T47D (cell line): ENCODE results near the gene GPR52.

ENCODE experiments used
- DNase-seq, 2 experiments: peaks; one replicate each; pipeline versions ENCODE4 v3.0.0 to v3.0.0-alpha.2; 2011 to 2012; ENCODE audit warnings: low read depth in 1 of 2, low spot score in 1 of 2
- JUND ChIP-seq: IDR thresholded peaks from 2 replicates; pipeline ENCODE4 v1.6.1; 2012; ENCODE audit warnings: low read depth
- in situ Hi-C: cut with HindIII; loops from 2 replicates; pipeline ENCODE4 v1.10.0; 2016; ENCODE audit warnings: low sequenced_read_pairs, low pct_unique_long_range_greater_than_20kb

GPR52 gene

DNA sequence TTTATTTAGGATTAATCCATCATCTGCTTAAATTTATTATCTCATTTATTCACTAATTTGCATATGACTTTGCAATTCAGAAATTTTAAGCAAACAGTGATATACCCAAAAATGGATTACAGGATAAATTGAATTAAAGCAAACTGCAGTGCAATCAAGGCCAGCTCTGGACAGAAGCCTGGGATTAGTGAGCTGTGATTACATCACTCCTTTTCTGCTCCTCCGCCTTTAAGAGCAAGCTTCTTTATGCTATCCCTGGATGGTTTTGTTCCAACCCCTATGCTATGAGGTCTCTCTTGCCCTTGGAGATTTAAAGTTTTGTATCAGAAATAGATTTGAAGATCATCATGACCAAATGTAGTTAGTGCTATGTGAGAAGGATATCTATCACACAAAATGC, 32.6 kb downstream of the GPR52 start:
- DNase-seq: no peak
- in situ Hi-C loops: no loop called here

DNA sequence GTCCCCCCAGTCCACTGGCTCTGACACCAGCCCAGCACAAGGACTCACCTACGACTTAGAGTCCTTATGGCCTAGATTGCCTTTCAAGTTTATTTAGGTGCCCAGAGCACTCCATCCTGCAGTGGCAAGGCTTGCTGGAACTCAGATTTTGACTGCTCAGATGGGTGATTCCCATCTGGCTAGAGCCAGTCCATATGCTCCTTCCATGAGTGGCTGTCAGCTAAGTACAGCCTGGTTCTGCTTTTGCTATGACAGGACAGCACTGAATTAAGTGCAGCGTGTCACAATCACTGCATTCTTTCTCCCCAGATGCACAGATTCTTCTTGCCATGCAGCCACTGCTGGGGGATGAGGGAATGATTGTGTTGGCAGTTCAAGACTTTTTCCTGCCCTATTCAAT, 43.8 kb downstream of the GPR52 start:
- in situ Hi-C loops: no loop called here
- TF ChIP-seq JUND: no peak
- no peak for DNase-seq

More for the DNA sequence above, 32.6 kb downstream of the GPR52 start:
- no peak for TF ChIP-seq JUND

DNA sequence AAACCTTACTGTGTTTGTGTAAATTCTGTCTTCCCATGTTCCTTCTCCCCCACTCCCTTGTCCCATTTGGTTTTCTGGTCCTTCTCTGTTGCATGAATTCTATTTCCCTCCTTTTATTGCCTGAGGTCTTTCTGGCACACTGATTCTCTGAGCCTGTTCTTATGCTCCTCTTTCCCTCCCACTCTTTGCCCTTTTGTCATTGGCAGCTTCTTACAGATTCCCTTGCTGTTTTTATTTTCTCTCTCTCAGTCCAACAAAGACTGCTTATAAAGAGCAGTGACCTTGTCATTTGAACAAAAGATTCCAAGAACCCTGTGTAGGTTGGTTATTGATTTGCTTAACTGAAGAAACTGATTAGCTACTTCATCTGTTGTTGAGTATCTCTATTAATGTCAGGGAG, 49.7 kb downstream of the GPR52 start:
- in situ Hi-C loops: no loop called here

More for the DNA sequence above, 49.7 kb downstream of the GPR52 start:
- no peak for TF ChIP-seq JUND
- DNase-seq: peak in 1 of 2 experiments; percentile 27
